Body of pancreas (tissue), 4 donors: ENCODE measurements around the gene EFNA5. TPM values are rescaled to one million over a fixed set of nuclear protein-coding genes. Genes with fewer than 3 reads are reported as not detected.

Experiments
- ATAC-seq: fragments of 150-250 bp; one replicate; pipeline ENCODE4 v1.9.1; 2016
- DNase-seq, 4 donors: peaks; one replicate each; pipeline ENCODE4 v3.0.0-alpha.2; 2019
- H3K27ac ChIP-seq, 4 donors: fragments of 200-600 bp; sonication (generic); 1 replicate in 3 of 4; 2 replicates in 1 of 4; pipeline versions ENCODE4 v1.5.1 to v1.6.1; 2016 to 2019; ENCODE audit warnings: mild to moderate bottlenecking in 1 of 4, mixed read lengths in 1 of 4, moderate library complexity in 1 of 4
- H3K27me3 ChIP-seq, 2 donors: fragments of 200-600 bp; sonication (generic); one replicate each; pipeline ENCODE4 v1.6.0; 2016; ENCODE audit warnings: mild to moderate bottlenecking in 1 of 2
- H3K36me3 ChIP-seq, 2 donors: fragments of 200-600 bp; sonication (generic); replicated peaks in 1 of 2; 2 replicates each; pipeline ENCODE4 v1.5.1; 2016; ENCODE audit warnings: low read depth in 2 of 2; ENCODE audit not compliant: insufficient read depth in 1 of 2
- H3K4me1 ChIP-seq: fragments of 200-600 bp; sonication (generic); one replicate; pipeline ENCODE4 v1.6.0; 2016
- H3K4me3 ChIP-seq, 2 donors: fragments of 200-600 bp; sonication (generic); 1 replicate in 1 of 2; 2 replicates in 1 of 2; pipeline ENCODE4 v1.5.1; 2016 to 2019
- H3K9me3 ChIP-seq, 3 donors: fragments of 200-600 bp; sonication (generic); 1 replicate in 2 of 3; 2 replicates in 1 of 3; pipeline ENCODE4 v1.5.1; 2016
- POLR2A ChIP-seq, 3 donors: fragments of 450-650 bp; IDR thresholded peaks; one replicate each; pipeline ENCODE4 v1.6.1; 2016; ENCODE audit warnings: antibody characterized with exemption in 3 of 3, mild to moderate bottlenecking in 2 of 3
- WGBS, 2 donors: methylation state at CpG; one replicate each; pipeline ENCODE4 v1.1.5; 2017; 5-methylcytosine and 5-hydroxymethylcytosine counted together
- intact Hi-C: fragments of 100-400 bp; cut with DNase I; formaldehyde crosslinking; loops from one replicate; pipeline ENCODE4 v1.15.1; 2023
- total RNA-seq, 2 donors: library from RNA; depleted of rRNA; stranded (reverse); fragments of >200 nt; gene quantifications; one replicate each; pipeline ENCODE4 v1.1.0, GENCODE V29; 2016
- TF ChIP-seq, protein P1 (sequence below), 7 experiments: fragments of 450-650 bp in 4 of 7; fragments of 200-600 bp in 3 of 7; sonication (generic) in 3 of 7; IDR thresholded peaks; one replicate each; pipeline ENCODE4 v1.5.1; 2016 to 2019; ENCODE audit warnings: antibody characterized with exemption in 7 of 7

EFNA5 gene
- total RNA-seq, 2 donors from 2014 or later = 1.3 to 3.4 TPM

DNA sequence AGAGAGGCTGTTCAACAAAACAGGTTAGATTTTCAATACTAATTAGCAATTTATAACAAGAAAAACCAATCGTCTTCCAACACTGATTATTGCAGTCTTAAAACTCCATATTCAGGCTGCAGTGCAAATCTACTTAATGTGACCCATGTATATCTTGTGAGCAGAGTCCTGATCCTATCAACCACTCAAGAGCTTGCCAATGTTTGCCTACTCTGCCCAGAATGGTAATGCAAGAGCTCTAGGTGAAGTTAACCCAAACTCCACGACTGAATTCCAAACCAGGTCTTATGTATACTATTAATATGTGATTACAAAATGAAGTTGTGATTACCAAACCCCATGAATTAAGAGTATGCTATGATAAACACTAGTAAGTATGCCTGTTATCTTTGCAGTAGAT is 17.1 kb downstream of the EFNA5 start:
- Histone ChIP-seq H3K9me3 (no peaks in the 10 kb centered on the region), H3K4me1 (no peaks in the 10 kb centered on the region), H3K27ac (no peak overlapping the region), H3K4me3 (no peak overlapping the region), H3K27me3 (no peaks in the 10 kb centered on the region), H3K36me3 (no peaks in the 10 kb centered on the region)
- no peak for ATAC-seq
- DNase-seq = no peak
- no peak for TF ChIP-seq POLR2A (IDR thresholded peaks at IDR 0.05)
- TF ChIP-seq, protein P1, sequence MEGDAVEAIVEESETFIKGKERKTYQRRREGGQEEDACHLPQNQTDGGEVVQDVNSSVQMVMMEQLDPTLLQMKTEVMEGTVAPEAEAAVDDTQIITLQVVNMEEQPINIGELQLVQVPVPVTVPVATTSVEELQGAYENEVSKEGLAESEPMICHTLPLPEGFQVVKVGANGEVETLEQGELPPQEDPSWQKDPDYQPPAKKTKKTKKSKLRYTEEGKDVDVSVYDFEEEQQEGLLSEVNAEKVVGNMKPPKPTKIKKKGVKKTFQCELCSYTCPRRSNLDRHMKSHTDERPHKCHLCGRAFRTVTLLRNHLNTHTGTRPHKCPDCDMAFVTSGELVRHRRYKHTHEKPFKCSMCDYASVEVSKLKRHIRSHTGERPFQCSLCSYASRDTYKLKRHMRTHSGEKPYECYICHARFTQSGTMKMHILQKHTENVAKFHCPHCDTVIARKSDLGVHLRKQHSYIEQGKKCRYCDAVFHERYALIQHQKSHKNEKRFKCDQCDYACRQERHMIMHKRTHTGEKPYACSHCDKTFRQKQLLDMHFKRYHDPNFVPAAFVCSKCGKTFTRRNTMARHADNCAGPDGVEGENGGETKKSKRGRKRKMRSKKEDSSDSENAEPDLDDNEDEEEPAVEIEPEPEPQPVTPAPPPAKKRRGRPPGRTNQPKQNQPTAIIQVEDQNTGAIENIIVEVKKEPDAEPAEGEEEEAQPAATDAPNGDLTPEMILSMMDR (IDR thresholded peaks at IDR 0.05) = no peak
- intact Hi-C loops = no loop called here
- WGBS, 2 donors = 28 to 39% methylated on average over 2 of the region's 2 CpGs

DNA sequence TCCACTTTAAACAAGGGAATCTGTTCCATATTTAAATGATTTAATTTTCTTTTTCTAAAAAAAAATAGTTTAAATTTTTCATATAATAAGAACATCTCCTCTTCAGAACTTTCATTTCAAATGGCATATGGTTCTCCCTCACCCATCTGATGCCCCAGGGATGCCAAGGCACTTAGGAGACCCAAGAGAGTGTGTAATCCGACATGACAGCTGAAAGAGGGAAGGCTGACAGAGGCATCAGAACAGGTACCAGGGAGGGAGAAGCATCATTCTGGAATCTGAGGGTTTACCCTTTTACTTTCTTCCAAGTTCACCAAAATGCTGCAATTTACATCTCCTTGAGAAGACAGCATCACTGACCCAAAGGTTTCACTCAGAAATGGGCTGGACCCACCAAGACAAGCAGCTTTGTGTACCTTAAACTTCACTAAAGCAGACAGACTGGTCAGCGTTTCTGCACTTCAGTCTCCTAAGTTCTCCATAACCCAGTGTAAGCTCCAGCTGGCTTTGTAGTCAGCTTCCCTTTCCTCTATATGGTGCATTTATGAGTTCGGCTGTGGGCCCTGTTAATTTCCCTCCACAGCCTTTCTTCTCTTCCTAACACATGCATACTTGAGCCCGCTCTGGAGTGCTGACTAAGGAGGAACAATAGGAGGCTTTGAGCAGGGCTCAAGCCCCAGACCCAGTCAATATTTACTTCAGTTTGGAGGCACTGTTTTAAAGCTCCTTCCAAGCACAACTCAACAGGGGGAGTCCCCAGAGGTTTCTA is 17.7 kb downstream of the EFNA5 start:
- Histone ChIP-seq H3K27me3 (no peaks in the 10 kb centered on the region), H3K36me3 (no peaks in the 10 kb centered on the region), H3K4me1 (no peaks in the 10 kb centered on the region), H3K4me3 (no peak overlapping the region), H3K27ac (no peak overlapping the region), H3K9me3 (no peaks in the 10 kb centered on the region)
- no peak for TF ChIP-seq POLR2A (IDR thresholded peaks at IDR 0.05)
- TF ChIP-seq, protein P1 (IDR thresholded peaks at IDR 0.05) = no peak
- 53 to 56% methylated on average over 4 of the region's 4 CpGs for WGBS, 2 donors
- ATAC-seq (no peak), DNase-seq (no peak)
- intact Hi-C loops = no loop called here

DNA sequence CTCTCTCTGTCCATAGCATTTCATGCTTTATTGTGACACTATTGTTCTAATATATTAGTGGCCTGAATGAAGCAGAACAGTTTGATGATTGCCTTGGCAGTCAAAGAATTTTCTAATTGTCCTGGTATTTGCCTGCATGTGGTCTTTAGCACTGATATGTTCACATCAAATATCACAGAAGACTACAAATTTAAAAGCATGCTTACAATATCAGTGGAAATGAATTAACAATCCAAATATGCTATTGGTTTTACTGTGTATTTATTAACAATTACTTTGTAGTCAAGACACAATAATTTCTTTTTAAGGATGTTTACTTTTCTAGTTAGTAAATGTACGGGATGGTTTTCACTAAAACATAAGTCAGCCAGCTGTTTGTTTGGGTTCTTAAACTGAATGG is 18.3 kb downstream of the EFNA5 start:
- Histone ChIP-seq H3K4me3 (no peak overlapping the region), H3K36me3 (no peaks in the 10 kb centered on the region), H3K27me3 (no peaks in the 10 kb centered on the region), H3K9me3 (no peaks in the 10 kb centered on the region), H3K4me1 (no peaks in the 10 kb centered on the region), H3K27ac (no peak overlapping the region)
- intact Hi-C loops = no loop called here
- TF ChIP-seq, protein P1 (IDR thresholded peaks at IDR 0.05) = no peak
- no peak for TF ChIP-seq POLR2A (IDR thresholded peaks at IDR 0.05)
- ATAC-seq (no peak), DNase-seq (no peak)
- 64 to 66% methylated on average over 1 of the region's 1 CpG for WGBS, 2 donors

DNA sequence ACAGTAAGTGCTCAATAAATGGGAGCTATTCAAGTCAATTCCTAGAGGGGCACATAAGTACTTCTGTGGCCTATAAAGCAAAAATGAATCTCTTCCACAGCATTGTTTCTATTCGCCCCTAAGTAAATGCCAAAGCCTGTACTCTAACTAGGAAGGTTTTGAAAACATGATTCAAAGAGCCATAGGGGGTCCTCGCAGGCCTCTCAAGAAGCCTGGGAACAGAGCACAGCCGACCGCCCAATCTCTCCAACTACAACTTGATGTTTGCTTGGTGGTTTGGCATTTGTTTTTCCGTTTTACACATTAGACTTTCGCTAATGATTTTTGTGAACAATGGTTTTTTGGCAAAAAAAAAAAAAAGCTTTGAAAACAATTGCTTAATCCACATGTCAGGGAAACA is 19.4 kb downstream of the EFNA5 start:
- TF ChIP-seq, protein P1 (IDR thresholded peaks at IDR 0.05) = no peak
- no peak for TF ChIP-seq POLR2A (IDR thresholded peaks at IDR 0.05)
- WGBS, 2 donors = 86% methylated on average over 6 of the region's 6 CpGs
- H3K4me3 ChIP-seq = no peak overlapping the region
- H3K4me1 ChIP-seq = no peaks in the 10 kb centered on the region
- intact Hi-C loops = no loop called here
- H3K27me3 ChIP-seq = no peaks in the 10 kb centered on the region
- ATAC-seq (no peak), DNase-seq (no peak)
- H3K36me3 ChIP-seq = no peaks in the 10 kb centered on the region
- H3K27ac ChIP-seq = no peak overlapping the region
- H3K9me3 ChIP-seq = no peaks in the 10 kb centered on the region

DNA sequence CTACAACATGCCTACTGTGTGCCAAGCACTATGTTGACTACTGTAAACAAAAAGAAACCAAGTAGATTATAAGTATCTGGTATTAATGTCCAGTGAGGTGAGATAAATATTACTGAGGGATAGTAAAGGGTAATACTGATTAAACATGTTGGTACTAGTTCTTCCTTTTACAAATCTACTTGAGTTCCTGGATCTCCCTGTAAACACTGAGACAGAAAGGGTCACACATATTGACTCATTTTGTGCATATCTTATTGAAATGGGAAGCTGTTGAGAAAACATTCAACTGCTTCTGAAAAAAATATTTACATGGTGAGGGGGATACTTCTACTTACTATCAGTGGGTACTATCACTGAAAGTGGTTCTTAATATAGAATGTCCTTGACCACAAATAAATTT is 24.3 kb downstream of the EFNA5 start:
- H3K36me3 ChIP-seq = no peaks in the 10 kb centered on the region
- no peak for ATAC-seq
- no peak overlapping the region for H3K4me3 ChIP-seq
- no peaks in the 10 kb centered on the region for H3K9me3 ChIP-seq
- no peaks in the 10 kb centered on the region for H3K27me3 ChIP-seq
- TF ChIP-seq, protein P1 (IDR thresholded peaks at IDR 0.05) = no peak
- TF ChIP-seq POLR2A (IDR thresholded peaks at IDR 0.05) = no peak
- no peak for DNase-seq
- intact Hi-C loops = no loop called here
- no peak overlapping the region for H3K27ac ChIP-seq
- no peaks in the 10 kb centered on the region for H3K4me1 ChIP-seq
